Activated T-cell treated with anti-CD3 and anti-CD28 coated beads, Interleukin-2, amount 50 U/mL, for 1 hour (primary cell): ENCODE results near the gene RNF212B.
"Not testable (repeated sequence)": the region's sequence is repeated elsewhere in the genome, so short reads cannot be mapped to it uniquely, and the experiment has no call there.

ENCODE experiments used
- DNase-seq: peaks from one replicate; pipeline ENCODE4 v3.0.0-alpha.2; 2020

RNF212B gene, protein sequence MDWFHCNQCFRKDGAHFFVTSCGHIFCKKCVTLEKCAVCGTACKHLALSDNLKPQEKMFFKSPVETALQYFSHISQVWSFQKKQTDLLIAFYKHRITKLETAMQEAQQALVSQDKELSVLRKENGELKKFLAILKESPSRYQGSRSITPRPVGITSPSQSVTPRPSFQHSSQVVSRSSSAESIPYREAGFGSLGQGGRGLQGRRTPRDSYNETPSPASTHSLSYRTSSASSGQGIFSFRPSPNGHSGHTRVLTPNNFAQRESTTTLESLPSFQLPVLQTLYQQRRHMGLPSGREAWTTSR

GRCh38 chr14:23237772-23238594, at the start of gene RNF212B:
TSS of gene RNF212B (plus strand) at chr14:23237936. CDS start at chr14:23240346, 2,410 bp downstream.
- peak; percentile 78 for DNase-seq

- DNase-seq: no peak
Observed at GRCh38 chr14:23193432-23193831, 44.3 kb upstream of the RNF212B start.

GRCh38 chr14:23195552-23196101, 42.1 kb upstream of the RNF212B start:
- no peak for DNase-seq

- not testable (repeated sequence) for DNase-seq
Observed at GRCh38 chr14:23196487-23196886, 41.2 kb upstream of the RNF212B start.

GRCh38 chr14:23199141-23199540, 38.6 kb upstream of the RNF212B start:
- not testable (repeated sequence) for DNase-seq

DNA sequence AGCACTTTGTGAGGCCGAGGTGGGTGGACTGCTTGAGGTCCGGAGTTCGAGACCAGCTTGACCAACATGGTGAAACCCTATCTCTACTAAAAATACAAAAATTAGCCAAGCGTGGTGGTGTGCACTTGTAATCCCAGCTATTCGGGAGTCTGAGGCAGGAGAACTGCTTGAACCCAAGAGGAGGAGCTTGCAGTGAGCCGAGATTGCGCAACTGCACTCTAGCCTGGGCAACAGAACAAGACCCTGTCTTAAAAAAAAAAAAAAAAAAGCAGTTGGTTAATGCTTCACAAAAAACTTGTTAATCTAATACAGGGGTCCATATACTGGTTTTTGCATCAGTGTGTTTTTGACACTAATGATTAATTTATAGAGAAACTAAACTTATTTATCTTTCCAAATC, 35.7 kb upstream of the RNF212B start:
- DNase-seq: no peak

- DNase-seq: no peak
Observed at GRCh38 chr14:23206422-23207145, 31.2 kb upstream of the RNF212B start.

DNA sequence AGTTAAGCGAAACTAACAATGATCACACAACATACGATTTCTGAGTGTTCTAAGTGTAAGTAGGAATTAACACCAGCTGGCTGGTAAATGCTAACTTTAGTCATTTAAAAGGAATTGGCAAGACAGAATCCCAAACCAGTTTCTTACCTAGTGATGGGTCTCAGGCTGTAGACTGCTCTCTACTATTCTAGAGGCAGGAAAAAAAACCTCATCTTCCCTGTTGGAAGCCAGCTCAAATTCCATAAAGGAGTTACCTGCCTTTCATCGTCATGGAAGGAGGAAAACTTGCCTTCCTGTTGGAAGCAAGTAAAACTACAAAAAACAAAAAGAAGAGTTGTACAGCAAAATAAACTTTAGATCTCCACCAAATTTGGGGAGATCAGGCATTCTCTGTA, 30.6 kb upstream of the RNF212B start:
- DNase-seq: no peak

GRCh38 chr14:23208324-23208723, 29.4 kb upstream of the RNF212B start:
- no peak for DNase-seq

GRCh38 chr14:23209651-23210423, 27.9 kb upstream of the RNF212B start:
- DNase-seq: no peak

- no peak for DNase-seq
Observed at GRCh38 chr14:23215421-23215820, 22.3 kb upstream of the RNF212B start.

DNA sequence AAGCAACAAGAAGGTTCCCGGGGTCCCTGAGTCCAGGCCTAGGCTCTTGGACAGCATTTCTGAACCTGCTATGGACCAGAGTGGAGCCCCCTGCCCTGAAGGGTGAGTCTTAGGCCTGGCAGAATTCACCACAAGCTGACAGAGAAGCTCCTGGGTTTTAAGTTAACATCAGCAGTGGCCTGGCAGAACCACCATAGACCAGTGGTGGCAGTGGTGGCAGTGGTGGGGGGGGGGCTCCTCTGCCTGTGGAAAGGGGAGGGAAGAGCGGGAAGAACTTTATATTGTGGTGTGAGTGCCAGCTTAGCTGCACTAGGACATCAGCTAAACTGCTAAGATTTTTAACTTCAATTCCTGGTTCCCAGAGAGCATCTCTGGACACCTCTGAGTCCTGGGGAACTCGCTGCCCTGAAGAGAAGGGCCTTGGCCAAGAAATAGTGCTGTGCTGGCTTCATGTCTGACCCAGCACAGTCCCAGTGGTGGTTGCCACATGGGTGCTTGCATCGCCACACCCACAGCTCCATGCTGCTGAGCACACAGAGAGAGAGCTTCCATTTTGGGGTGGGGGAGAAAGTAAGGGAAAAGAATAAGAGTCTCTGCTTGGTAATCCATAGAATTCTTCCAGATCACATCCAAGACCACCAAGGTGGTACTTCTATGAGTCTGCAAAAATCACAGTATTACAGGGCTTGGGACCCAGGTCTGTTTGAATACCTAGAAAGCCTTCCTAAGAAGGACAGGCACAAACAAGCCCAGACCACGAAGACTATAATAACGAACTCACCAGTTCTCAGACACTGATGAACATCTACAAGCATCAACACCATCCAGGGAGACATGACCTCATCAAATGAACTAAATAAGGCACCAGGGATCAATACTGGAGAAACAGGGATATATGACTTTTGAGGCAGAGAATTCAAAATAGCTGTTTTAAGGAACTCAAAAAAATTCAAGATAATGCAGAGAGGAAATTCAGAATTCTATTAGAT, 20.4 kb upstream of the RNF212B start:
- DNase-seq: no peak

GRCh38 chr14:23219075-23219474, 18.7 kb upstream of the RNF212B start:
- no peak for DNase-seq

GRCh38 chr14:23224958-23225357, 12.8 kb upstream of the RNF212B start:
- not testable (repeated sequence) for DNase-seq

- no peak for DNase-seq
Observed at GRCh38 chr14:23227566-23227965, 10.2 kb upstream of the RNF212B start.

GRCh38 chr14:23228812-23229211, 8.9 kb upstream of the RNF212B start:
- DNase-seq: no peak

DNA sequence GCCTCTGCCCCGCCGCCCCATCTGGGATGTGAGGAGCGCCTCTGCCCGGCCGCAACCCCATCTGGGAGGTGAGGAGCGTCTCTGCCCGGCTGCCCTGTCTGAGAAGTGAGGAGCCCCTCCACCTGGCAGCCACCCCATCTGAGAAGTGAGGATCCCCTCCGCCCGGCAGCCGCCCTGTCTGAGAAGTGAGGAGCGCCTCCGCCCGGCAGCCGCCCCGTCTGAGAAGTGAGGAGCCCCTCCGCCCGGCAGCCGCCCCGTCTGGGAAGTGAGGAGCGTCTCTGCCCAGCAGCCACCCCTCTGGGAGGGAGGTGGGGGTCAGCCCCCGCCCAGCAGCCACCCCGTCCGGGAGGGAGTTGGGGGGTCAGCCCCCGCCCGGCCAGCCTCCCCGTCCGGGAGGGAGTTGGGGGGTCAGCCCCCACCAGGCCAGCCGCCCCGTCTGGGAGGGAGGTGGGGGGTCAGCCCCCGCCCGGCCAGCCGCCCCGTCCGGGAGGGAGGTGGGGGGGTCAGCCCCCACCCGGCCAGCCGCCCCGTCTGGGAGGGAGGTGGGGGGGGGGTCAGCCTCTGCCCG, 5.4 kb upstream of the RNF212B start:
- not testable (repeated sequence) for DNase-seq

DNA sequence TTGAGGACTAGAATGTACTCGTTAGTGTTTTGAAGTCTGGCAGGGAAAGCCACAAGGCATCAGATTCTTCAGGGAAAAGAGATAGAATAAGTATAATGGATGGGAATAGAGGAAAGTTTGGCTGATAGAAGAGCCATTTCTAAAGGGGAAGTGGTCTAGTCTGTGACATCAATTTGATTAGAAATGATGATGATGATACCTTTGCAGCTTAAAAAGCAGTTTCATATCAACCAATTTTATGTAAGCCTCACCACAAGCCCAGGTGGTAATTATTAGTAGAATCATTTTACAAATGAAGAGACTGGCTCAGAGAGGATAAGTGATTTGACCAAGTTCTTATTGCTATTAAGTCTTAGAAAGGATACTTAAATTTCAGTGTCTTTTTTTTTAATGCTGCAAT, 2.9 kb downstream of the RNF212B start:
- DNase-seq: no peak

DNA sequence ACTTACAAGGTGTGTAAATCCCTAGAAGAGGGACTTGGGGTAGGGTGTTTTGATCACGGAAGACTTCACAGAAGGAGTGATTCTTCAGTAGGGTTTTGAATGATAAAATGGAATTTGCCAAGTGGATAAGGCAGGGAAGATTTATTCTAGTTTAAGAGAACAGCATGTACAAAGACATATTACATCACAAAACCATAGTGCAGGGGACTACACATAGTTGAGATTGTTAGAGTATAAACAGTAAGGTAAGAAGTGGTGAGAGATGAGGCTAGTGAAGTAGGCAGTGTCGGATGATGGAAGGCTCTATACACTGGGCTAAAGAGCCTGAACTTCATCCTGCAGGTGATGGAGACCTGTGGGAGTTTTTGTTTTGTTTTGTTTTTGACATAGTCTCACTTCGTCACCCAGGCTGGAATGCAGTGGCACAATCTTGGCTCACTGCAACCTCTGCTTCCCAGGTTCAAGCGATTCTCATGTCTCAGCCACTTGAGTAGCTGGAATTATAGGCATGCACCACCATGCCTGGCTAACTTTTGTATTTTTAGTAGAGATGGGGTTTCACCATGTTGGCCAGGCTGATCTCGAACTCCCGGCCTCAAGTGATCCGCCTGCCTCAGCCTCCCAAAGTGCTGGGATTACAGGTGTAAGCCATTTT, 3.5 kb downstream of the RNF212B start:
- DNase-seq: not testable (repeated sequence)

GRCh38 chr14:23242076-23242475, 4.3 kb downstream of the RNF212B start:
- no peak for DNase-seq
